ENCODE measurements around the gene PANX2. TPM values are rescaled to one million over a fixed set of nuclear protein-coding genes. Genes with fewer than 3 reads are reported as not detected.

Gene PANX2
- polyA plus RNA-seq, 3 donors, result 1.3 to 2.5 (median 2.5) TPM

- DNase-seq, result no peak
Measured at GRCh38 chr22:50226063-50226874, 55.7 kb downstream of the PANX2 start.

DNA sequence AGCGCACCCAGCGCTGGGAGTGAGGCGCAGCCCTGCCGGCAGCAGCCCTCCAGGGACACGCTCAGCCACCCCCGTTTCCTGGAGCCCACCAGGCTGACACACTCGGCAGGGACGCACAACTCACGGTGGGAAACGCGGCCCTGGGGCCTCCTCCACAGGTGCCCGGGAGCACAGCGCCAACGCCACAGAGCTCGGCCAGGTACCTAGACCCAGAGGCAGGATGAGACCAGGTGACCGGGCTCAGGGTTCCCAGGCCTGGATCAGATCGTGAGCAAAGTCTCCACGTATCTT, 56.3 kb downstream of the PANX2 start:
- DNase-seq, result no peak

GRCh38 chr22:50227579-50228215, 57.2 kb downstream of the PANX2 start:
- DNase-seq, result no peak

DNA sequence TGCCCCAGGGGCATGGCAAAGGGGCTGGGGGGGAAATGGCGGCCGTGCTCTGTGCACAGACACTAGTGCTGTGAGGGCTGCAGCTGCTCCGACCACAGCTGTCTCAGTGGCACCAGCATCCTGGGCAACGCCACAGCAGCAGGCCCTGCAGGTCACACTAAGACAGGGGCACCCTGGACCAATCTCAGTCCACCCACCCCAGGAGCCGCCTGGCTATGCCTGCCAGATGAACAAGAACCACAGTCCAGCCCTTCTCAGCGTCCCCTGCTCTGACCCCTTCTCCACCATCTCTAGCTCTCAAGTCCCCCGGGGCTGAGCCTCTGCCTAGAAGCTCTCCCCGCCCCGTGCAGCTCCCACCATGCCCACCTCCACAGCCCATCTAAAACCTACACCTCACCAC, 57.8 kb downstream of the PANX2 start:
- no peak for DNase-seq

GRCh38 chr22:50229370-50229769, 58.8 kb downstream of the PANX2 start:
- DNase-seq, result no peak

Other genes starting within 250 kb of the PANX2 start
- gene PIM3, start 210.0 kb upstream of the PANX2 start, polyA plus RNA-seq (ENCODE audit: insufficient read length in 3 of 3), result 10 to 100 TPM; 17.5 to 25.0 (median 22.2) TPM
- under 1 TPM in 2 of 3 donors, not detected in 1; 0.03 to 0.06 TPM for gene IL17REL, start 158.0 kb upstream of the PANX2 start, polyA plus RNA-seq (ENCODE audit: insufficient read length in 3 of 3)
- not detected for gene TTLL8, start 112.4 kb upstream of the PANX2 start, polyA plus RNA-seq (ENCODE audit: insufficient read length in 3 of 3)
- gene MLC1, start 85.3 kb upstream of the PANX2 start, polyA plus RNA-seq (ENCODE audit: insufficient read length in 3 of 3), result 1 to 10 TPM in 1 of 3 donors, under 1 TPM in 2; 0.67 to 1.1 (median 0.82) TPM
- gene MOV10L1, start 80.7 kb upstream of the PANX2 start, polyA plus RNA-seq (ENCODE audit: insufficient read length in 3 of 3), result 1 to 10 TPM in 1 of 3 donors, under 1 TPM in 2; 0.70 to 1.1 (median 0.95) TPM
- 10 to 100 TPM; 27.2 to 33.9 (median 30.3) TPM for gene TRABD, start 15.2 kb downstream of the PANX2 start, polyA plus RNA-seq (ENCODE audit: insufficient read length in 3 of 3)
- 10 to 100 TPM; 24.8 to 32.9 (median 28.9) TPM for gene SELENOO, start 30.3 kb downstream of the PANX2 start, polyA plus RNA-seq (ENCODE audit: insufficient read length in 3 of 3)
- gene TUBGCP6, start 74.3 kb downstream of the PANX2 start, polyA plus RNA-seq (ENCODE audit: insufficient read length in 3 of 3), result 10 to 100 TPM; 37.9 to 49.9 (median 48.1) TPM
- 10 to 100 TPM; 25.6 to 29.8 (median 26.7) TPM for gene HDAC10, start 80.5 kb downstream of the PANX2 start, polyA plus RNA-seq (ENCODE audit: insufficient read length in 3 of 3)
- gene MAPK12, start 91.0 kb downstream of the PANX2 start, polyA plus RNA-seq (ENCODE audit: insufficient read length in 3 of 3), result 10 to 100 TPM; 16.7 to 17.7 (median 17.2) TPM
- 10 to 100 TPM in 1 of 3 donors, 1 to 10 TPM in 2; 8.3 to 10.2 (median 9.7) TPM for gene MAPK11, start 99.6 kb downstream of the PANX2 start, polyA plus RNA-seq (ENCODE audit: insufficient read length in 3 of 3)
- 100 to 1,000 TPM; 249 to 261 (median 258) TPM for gene PLXNB2, start 136.9 kb downstream of the PANX2 start, polyA plus RNA-seq (ENCODE audit: insufficient read length in 3 of 3)
- 10 to 100 TPM; 13.9 to 18.7 (median 18.5) TPM for gene DENND6B, start 156.3 kb downstream of the PANX2 start, polyA plus RNA-seq (ENCODE audit: insufficient read length in 3 of 3)
- 10 to 100 TPM; 46.5 to 54.7 (median 50.5) TPM for gene PPP6R2, start 172.6 kb downstream of the PANX2 start, polyA plus RNA-seq (ENCODE audit: insufficient read length in 3 of 3)

Measured in renal pelvis (tissue), 4 donors.